T-helper 2 cell treated with Interferon-gamma antibody and Interleukin-4, amounts not matched to agents 5 μg/mL and 100 μg/mL, for 36 hours (primary cell): ENCODE measurements around the gene ABL1.

Experiments used
- DNase-seq: peaks from one replicate; pipeline ENCODE4 v3.0.0; 2021; ENCODE audit warnings: low spot score
- H3K27ac Mint-ChIP-seq: one replicate; pipeline ENCODE4 v1.8.0; 2021; ENCODE audit warnings: mild to moderate bottlenecking, mixed read lengths
- H3K27me3 Mint-ChIP-seq: one replicate; pipeline ENCODE4 v1.8.0; 2021; ENCODE audit warnings: low read depth, mixed read lengths
- H3K36me3 Mint-ChIP-seq: one replicate; pipeline ENCODE4 v1.8.0; 2021; ENCODE audit warnings: low read depth, mixed read lengths
- H3K4me1 Mint-ChIP-seq: one replicate; pipeline ENCODE4 v1.8.0; 2021; ENCODE audit warnings: low read depth, mixed read lengths
- H3K4me3 Mint-ChIP-seq: one replicate; pipeline ENCODE4 v1.8.0; 2022; ENCODE audit warnings: mild to moderate bottlenecking, moderate library complexity, mixed read lengths
- H3K9me3 Mint-ChIP-seq: one replicate; pipeline ENCODE4 v1.8.0; 2021; ENCODE audit warnings: mixed read lengths

ABL1 gene

GRCh38 chr9:130920762-130921299, 85.8 kb downstream of the ABL1 start:
- no peak for DNase-seq
- Mint-ChIP-seq H3K4me3 (no peak overlapping the region), H3K36me3 (no peaks in the 10 kb centered on the region), H3K4me1 (no peaks in the 10 kb centered on the region), H3K27me3 (no peaks in the 10 kb centered on the region), H3K27ac (no peak overlapping the region), H3K9me3 (no peaks in the 10 kb centered on the region)

- H3K9me3 Mint-ChIP-seq, result no peaks in the 10 kb centered on the region
- DNase-seq, result no peak
- no peak overlapping the region for H3K27ac Mint-ChIP-seq
- no peaks in the 10 kb centered on the region for H3K27me3 Mint-ChIP-seq
- H3K4me3 Mint-ChIP-seq, result no peak overlapping the region
- H3K4me1 Mint-ChIP-seq, result no peaks in the 10 kb centered on the region
- H3K36me3 Mint-ChIP-seq, result no peaks in the 10 kb centered on the region
Measured at GRCh38 chr9:130921300-130921988, 86.4 kb downstream of the ABL1 start.

GRCh38 chr9:130921989-130922892, 87.2 kb downstream of the ABL1 start:
- DNase-seq, result no peak
- Mint-ChIP-seq H3K9me3 (no peaks in the 10 kb centered on the region), H3K27me3 (no peaks in the 10 kb centered on the region), H3K4me1 (no peaks in the 10 kb centered on the region), H3K27ac (no peak overlapping the region), H3K36me3 (no peaks in the 10 kb centered on the region), H3K4me3 (no peak overlapping the region)

- Mint-ChIP-seq H3K4me3 (no peak overlapping the region), H3K27me3 (no peaks in the 10 kb centered on the region), H3K9me3 (no peaks in the 10 kb centered on the region), H3K27ac (no peak overlapping the region), H3K4me1 (no peaks in the 10 kb centered on the region), H3K36me3 (no peaks in the 10 kb centered on the region)
- DNase-seq, result no peak
Measured at GRCh38 chr9:130922893-130923610, 88.0 kb downstream of the ABL1 start.

GRCh38 chr9:130923611-130924447, 88.8 kb downstream of the ABL1 start:
- no peaks in the 10 kb centered on the region for H3K36me3 Mint-ChIP-seq
- no peaks in the 10 kb centered on the region for H3K9me3 Mint-ChIP-seq
- H3K4me1 Mint-ChIP-seq, result no peaks in the 10 kb centered on the region
- no peaks in the 10 kb centered on the region for H3K27me3 Mint-ChIP-seq
- H3K4me3 Mint-ChIP-seq, result no peak overlapping the region
- no peak overlapping the region for H3K27ac Mint-ChIP-seq
- DNase-seq, result no peak

- DNase-seq, result no peak
- H3K4me1 Mint-ChIP-seq, result no peaks in the 10 kb centered on the region
- no peaks in the 10 kb centered on the region for H3K36me3 Mint-ChIP-seq
- no peaks in the 10 kb centered on the region for H3K9me3 Mint-ChIP-seq
- H3K27me3 Mint-ChIP-seq, result no peaks in the 10 kb centered on the region
- no peak overlapping the region for H3K4me3 Mint-ChIP-seq
- no peak overlapping the region for H3K27ac Mint-ChIP-seq
Measured at GRCh38 chr9:130924448-130924788, 89.4 kb downstream of the ABL1 start.

- Mint-ChIP-seq H3K4me3 (no peak overlapping the region), H3K36me3 (no peaks in the 10 kb centered on the region), H3K4me1 (no peaks in the 10 kb centered on the region), H3K9me3 (no peaks in the 10 kb centered on the region), H3K27ac (no peak overlapping the region), H3K27me3 (no peaks in the 10 kb centered on the region)
- DNase-seq, result no peak
Measured at GRCh38 chr9:130925050-130925678, 90.1 kb downstream of the ABL1 start.

- H3K27me3 Mint-ChIP-seq, result peaks cover 5% of the 10 kb centered on the region
- H3K4me3 Mint-ChIP-seq, result no peak overlapping the region
- H3K27ac Mint-ChIP-seq, result no peak overlapping the region
- no peak for DNase-seq
- no peaks in the 10 kb centered on the region for H3K9me3 Mint-ChIP-seq
- H3K4me1 Mint-ChIP-seq, result no peaks in the 10 kb centered on the region
- H3K36me3 Mint-ChIP-seq, result no peaks in the 10 kb centered on the region
Measured at GRCh38 chr9:130927338-130927737, 92.3 kb downstream of the ABL1 start.

GRCh38 chr9:130927995-130928900, 93.2 kb downstream of the ABL1 start:
- Mint-ChIP-seq H3K4me3 (no peak overlapping the region), H3K9me3 (no peaks in the 10 kb centered on the region), H3K36me3 (no peaks in the 10 kb centered on the region), H3K4me1 (no peaks in the 10 kb centered on the region), H3K27me3 (peaks cover 12% of the 10 kb centered on the region), H3K27ac (peak overlapping the region; percentile 31)
- no peak for DNase-seq

GRCh38 chr9:130929571-130930038, 94.6 kb downstream of the ABL1 start:
- Mint-ChIP-seq H3K9me3 (no peaks in the 10 kb centered on the region), H3K4me1 (no peaks in the 10 kb centered on the region), H3K27ac (no peak overlapping the region), H3K4me3 (no peak overlapping the region), H3K27me3 (peaks cover 14% of the 10 kb centered on the region), H3K36me3 (no peaks in the 10 kb centered on the region)
- no peak for DNase-seq

GRCh38 chr9:130930132-130930803, 95.2 kb downstream of the ABL1 start:
- DNase-seq, result no peak
- Mint-ChIP-seq H3K9me3 (no peaks in the 10 kb centered on the region), H3K27ac (no peak overlapping the region), H3K4me1 (no peaks in the 10 kb centered on the region), H3K4me3 (no peak overlapping the region), H3K36me3 (no peaks in the 10 kb centered on the region), H3K27me3 (peaks cover 20% of the 10 kb centered on the region)
